NCI-H82 (cell line): ENCODE data around the gene CMBL.

Experiments used
- DNase-seq: peaks from one replicate; lab custom pipeline; 2025; lab: John Stamatoyannopoulos, UW

The CMBL gene

DNA sequence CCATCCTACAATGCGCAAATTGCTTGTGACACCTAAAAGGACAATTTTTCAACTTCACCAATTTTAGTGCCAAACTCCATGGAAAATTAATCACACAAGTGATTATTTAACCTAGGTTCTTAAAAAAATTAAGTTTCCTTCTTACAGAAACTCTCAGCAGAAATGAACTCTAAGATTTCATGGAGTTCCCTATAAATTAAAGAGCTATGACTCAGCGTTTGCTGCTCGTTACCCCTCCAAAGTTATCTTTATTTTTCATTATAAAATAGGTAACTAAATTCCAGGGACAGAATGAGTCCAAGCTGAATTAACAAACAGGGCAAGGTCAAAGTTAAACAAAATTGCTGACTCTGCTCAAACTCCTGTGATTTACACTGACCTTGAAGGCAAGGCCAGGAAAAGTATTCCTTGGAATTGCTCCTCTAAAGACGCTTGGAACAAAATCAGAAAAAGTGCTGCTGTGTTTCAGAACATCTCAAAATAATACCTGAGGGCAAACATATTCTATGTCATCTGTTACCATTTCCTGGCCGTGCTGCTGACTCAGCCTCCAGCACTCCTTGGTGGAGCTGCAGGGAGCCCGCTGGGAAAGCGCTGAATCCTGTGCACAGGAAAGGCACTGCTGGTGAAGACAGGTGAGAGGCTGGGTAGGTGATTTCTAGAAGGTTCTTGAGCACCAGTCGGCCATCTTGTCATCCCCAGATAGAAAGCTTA, 2.5 kb upstream of the CMBL start:
- no peak for DNase-seq

DNA sequence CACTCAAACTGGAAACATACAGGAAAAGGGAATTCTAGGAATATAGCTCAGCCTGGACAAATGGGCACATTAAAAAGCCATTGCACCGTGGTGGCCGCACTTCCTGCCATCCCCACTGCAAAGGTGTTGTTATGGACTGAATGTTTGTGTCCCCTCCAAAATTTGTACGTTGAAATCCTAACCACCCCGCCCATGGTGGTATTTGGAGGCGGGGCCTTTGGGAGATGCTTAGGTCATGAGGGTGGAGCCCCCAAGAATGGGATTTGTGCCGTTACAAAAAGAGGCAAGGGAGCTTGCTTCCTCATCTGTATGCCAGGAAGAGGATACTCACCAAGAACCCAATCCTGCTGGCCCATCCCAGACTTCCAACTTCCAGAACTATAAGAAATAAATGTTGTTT, 1.1 kb upstream of the CMBL start:
- DNase-seq = no peak

DNA sequence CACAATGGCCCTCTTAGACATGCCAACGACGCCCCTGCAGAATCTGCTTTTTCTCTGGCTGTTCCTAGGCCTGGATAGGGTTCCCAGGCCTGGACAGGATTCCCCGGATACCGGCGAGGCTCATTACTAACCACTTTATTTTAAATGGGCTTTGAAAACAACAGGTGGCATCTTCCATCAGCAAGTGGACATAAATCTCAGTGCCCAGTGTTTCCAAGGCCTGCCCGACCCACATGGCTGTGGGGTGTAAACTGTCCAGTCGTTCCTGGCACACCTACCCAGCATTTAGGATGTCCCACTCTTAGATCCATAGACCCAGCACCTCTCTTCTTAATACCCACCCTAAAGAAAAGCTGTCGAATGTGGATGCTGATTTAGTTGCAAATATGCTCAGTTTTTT, 896 bp downstream of the CMBL start:
- DNase-seq = no peak

DNA sequence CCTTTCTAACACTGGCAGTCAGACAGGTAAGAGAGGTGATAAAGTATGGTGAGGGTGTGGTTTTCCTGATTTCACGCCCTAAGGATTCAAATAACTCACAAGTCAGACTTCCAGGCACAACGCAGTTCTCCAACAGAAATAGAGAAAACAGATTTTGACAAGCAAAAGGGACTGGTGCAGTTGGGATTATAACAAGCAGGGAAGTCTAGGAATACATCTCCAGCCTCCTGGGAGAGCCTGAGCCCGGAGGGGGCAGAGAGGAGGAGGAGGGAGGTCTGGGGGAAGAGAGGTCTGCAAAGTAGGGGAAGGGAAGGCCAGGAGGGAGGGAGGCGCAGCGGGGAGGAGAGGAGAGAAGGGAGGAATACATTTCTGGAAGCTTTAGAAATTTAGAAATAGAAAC, 1.6 kb downstream of the CMBL start:
- peak; percentile 11 for DNase-seq

DNA sequence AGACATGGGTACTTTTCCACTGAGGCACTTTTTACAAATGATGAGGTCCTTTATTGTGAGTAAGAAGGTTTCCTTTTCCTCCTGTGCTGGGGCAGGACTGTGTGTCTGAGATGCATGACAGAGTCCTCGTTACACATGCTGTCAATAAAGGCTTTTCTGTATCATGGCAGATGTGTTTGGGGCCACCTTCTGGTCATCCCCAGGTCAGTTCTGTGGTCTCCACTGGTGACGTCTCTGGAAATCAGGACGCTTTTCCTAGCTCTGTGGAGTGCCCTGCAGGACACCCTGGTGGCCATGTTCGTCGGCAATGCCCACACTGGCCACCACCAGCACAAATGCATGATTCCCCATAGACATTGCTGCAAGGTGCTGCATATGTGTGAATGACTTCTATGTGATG, 2.8 kb downstream of the CMBL start:
- DNase-seq = no peak

DNA sequence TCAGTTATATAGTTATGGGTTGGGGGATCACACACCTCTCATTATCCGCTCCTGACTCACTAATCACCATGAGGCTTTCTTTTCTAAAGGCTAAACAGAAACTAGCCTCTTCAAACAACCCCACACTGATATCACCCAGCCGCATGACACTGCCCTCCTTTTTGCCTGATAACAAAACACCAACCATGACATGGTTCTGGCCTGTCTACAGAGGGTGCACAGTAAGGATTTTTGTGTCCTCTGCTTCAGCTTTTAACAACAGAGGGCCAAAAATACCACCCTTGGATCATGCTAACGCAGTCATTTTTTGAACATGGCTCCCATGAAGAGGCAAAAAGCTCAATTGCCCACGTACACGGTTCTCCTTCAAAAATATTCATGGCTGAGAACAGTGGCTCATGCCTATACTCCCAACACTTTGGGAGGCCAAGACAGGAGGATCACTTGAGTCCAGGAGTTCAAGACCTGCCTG, 4.0 kb downstream of the CMBL start:
- no peak for DNase-seq

DNA sequence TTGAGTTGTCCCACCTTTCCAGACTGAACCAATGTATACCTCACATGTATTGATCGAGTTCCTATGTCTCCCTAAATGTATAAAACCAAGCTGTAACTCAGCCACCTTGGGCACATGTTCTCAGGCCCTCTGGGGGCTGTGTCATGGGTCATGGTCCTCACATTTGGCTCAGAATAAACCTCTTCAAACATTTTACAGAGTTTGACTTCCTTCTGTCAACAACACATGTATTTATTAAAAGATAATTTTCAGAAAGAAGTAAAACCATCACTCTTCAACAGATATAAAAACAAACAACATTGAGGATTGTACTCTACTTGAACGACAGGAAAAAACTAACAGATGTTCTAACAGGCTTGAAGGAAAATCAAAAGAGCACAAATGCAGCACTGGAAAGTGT, 4.5 kb downstream of the CMBL start:
- DNase-seq = no peak

DNA sequence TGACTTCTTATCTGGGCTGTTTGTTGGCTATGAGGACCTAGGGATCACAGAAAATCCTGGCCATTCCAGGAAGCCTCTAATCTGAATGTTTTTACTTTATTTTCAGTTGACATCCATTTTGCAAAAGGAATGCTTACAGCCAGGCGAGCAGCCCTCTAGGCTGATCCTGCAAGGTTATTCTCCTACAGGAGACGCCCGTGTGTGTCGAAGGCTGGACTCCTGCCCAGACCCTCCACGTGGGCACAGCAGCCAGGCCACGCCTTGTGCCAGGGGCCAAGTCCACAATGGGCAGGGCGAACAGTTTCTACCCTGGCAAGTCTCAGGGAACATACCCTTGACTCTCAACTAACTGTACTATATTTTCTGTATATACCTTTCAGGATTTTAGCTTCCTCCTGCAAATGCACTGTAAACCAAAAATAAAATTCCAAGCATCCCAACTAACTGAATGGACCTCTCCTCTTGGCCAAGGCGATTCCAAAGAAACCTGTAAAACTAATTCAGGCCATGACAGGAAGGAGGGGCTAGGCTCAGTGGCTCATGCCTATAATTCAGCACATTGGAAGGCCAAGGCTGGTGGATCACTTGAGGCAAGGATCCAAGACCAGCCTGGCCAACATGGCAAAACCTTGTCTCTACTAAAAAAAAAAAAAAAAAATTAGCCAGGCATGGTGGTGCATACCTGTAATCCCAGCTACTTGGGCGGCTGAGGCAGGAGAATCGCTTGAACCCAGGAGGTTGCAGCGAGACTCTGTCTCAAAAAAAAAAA, 5.7 kb downstream of the CMBL start:
- DNase-seq = no peak

DNA sequence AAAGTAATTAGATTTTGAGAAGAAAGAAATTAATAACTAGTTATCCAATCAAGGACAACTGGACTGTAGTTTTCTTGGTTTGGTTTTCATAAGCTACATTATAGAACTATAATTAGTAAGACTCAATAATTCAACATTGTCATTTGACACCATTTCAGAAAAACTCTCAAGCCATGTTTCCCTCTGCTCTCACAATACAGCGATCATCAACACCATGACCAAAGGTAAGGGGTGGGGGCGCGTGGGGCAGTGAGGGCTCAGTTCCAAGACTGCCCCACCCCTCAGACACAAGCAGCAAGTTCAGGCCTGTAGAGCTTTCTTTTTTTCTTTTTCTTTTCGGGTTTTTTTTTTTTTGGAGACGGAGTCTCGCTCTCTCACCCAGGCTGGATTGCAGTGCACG, 6.4 kb downstream of the CMBL start:
- no peak for DNase-seq

DNA sequence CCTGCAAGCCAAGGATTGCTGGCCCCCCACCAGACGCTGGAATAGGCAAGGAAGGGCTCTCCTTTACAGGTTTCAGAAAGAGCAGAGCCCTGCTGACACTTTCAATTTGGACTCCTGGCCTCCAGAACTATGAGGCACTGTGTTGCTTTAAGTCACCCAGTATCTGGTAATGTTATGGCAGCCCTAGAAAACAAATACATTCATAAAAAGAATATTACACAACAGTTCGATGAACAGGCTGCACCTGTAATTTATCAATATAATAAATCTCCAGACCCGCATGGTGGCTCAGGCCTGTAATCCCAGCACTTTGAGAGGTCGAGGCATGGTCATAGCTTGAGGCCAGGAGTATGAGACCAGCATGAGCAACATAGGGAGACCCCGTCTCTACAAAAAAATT, 7.5 kb downstream of the CMBL start:
- DNase-seq = no peak

DNA sequence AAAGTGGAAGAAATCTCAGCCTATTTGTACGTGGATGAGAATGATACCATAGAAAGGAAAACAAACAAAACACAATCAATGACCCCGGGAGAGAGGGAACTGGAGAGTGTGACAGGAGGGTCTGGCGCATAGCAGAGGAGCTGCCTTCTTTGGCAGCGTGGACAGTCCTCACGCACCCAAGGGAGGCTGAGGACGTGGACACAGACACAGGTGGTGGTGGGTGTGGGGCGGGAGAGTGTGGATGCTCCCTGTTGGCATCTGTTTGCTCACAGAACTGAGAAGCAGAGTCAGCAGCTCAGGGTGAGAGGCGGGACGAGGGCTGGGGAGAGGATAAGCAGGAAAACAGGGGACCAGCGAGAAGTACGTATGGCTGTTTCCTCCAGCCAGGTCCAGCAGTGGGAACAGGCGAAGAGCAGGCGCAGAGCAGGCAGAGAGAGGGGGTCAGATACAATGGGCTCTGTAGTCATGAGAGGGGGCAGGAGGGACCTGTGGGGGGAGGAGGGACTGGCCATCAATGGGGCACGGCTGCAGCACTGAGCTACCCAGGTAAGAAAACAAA, 10.0 kb downstream of the CMBL start:
- no peak for DNase-seq

DNA sequence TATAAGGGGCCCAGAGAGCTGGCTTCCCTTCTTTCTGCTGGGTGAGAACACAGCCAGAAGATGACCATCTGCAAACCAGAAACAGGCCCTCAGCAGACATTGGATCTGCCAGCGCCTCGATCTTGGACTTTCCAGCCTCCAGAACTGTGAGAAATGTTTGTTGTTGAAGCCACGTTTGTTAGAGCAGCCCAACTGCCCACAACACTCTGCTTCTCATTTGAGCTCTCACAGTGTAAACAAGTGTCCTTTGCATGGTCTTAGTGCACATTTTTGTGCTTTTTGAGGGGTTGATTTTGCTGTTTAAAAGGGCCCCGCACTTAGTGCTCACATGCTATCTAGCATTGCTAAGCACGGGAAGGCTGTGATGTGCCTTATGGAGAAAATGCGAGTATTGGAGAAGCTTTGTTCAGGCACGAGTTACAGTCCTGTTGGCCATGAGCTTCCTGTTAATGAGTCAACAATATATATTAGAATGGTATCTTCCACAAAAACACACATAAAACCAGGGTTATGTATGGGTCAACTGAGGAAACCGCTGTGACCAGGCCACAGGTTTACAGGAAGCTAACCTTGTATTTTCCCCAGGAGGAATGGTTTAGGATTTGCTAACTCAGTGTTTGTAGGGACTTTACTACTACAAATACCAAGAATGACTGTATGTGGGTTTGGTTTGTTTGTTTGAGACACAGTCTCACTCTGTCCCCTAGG, 11.9 kb downstream of the CMBL start:
- no peak for DNase-seq

DNA sequence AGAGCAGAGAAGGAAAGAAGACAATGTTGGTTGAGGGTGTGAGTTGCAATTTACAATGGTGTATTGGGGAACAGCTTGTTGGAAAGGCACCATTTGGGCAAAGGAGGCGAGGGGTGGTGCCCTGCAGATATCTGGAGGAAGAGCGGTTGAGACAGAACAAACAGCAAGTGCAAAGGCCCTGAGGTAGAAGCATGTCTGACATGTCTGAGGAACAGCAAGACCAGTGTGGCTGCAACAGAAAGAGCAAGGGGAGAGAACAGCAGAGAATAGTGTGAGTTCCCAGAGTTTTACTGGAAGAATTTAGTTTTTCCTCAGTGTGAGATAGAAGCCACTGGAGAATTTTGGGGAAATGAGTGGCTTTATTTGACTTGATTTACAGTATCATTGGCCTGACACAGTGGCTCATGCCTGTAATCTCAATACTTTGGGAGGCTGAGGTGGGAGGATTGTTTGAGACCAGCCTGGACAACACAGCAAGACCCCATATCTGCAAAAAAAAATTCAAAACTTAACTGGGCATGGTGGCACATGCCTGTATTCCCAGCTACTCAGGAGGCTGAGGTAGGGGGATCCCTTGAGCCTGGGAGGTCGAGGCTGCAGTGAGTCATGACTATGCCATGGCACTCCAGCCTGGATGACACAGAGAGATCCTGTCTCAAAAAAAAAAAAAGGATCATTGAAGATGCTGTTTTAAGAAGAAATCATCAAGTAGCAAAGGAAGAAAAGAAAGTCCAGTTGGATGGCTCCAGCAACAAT, 13.6 kb downstream of the CMBL start:
- no peak for DNase-seq

DNA sequence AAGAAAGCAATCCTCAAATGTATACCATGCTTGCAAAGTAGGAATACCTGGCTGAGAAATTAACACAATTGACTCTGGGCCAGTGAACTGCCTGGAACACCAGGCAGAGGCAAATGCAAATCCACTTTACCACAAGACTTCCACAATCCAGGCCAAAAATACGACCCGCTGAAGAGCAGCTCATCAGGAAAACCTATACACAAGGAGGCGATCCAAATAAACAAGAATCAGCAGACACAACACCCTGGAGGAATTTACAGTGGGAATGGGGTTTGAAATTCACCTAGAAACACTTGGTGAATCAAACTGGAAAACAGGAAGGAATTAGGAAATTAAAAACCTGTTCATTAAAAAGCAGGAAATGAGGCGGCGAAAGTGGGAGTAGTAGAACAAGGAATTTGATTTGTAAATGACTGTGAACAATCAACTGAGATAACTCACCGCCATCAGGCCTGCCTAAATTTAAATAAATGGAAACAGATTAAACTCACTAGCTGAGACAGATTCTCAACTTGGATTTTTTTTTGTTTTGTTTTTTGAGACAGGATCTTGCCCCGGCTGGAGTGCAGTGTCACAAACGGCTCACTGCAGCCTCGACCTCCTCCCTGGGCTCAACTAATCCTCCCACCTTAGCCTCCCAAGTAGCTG, 15.9 kb downstream of the CMBL start:
- no peak for DNase-seq

DNA sequence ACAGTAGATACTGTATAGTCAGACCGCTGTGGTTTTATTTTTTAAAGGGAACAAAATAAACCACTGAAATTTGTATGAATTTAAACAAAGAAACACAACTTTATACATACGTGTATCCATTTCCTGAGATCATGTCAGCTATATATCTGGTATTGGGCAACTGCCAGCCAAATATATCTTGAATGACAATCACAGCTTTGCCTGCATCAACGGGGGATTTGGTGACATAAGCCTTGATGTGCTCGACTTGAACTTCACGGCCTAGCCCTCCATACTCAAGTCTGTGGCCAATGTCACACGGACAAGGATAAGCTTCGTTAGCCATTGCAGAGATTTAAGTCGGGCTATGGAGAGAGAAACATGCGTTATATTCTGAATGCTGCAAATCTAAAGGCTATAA, 17.3 kb downstream of the CMBL start:
- DNase-seq = no peak

DNA sequence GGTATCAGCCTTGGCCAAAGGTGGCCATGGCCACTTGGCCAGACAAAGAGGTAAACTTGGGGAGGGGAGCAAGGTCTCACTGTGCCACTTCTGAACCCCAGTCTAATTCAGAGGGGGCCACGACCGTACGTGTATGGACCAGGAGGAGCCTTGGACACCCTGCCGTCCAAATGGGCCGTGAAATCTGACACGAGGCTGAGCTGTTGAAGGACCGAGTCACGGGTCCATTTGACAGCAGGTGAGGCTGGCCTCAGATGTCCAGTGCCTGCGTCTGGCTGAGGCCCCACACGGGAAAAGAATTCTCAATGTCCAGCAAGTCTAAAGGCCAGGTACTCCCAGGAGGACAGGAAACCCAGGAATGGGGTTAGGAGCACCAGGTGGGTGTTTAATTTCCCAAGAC, 17.7 kb downstream of the CMBL start:
- no peak for DNase-seq

DNA sequence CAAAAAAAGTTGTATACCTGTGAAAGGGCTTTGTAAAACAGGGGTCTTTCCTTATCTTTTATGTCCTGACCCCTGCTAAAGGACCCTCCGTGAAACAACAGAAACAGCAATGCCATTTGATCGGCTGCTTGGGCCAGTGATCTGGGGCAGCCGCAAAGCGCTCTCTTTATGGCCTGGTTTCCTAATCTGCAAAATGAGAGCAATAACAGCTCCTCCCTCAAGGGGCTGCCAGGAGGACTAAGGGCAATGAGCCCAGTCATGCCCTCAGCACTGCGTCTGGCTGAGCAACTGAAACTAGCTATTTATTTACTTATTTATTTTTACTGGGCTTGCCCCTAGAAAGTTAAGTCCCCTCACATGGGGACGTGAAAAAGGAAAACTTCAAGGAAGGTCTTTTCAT, 18.3 kb downstream of the CMBL start:
- DNase-seq = no peak

DNA sequence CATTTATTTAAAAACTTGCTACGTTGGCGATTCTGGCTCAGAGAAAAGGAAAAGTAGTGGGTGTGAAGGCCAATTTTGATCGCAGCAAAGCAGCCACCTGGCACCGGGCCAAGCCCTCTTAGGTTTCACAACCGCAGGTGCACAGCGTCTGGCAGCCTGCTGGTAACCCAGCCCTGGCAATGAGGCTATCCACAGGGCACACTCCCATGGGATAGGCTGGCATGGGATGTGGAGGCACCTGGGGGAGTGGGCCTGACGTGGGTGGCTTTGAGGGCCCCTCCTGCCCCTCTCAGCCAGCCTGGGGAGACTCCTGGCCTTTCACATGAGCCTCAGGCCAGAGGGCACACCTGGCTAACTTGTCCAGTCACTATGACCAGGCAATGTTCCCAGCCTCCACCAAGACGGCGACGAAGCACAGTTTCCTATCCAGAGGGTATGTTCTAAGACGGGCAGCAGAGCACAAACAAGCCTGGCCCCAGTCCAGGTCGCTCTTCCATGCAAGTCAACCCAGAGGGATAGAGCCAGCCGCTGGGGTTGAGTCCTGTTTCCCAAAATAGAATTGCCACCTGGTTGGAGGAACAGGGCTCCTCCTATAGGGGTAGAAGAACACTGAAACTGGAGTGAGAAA, 19.0 kb downstream of the CMBL start:
- DNase-seq = peak; percentile 66

DNA sequence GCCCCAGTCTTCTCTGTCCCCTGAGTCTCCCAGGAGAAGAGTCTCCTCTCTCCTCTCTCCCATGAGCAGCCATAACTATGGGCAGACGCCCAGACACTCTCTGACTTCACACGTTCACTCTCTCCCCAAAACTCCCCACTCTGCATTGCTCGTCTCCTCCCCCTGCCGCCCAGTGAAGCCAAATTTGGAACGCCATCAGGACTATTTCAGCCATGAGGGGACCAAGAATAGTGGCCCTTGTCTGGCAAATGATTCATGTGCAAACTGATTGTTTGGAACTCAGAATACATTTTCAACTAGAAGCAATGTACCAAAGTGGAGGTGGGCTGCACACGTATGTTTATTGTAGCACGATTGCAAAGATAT, 20.9 kb downstream of the CMBL start:
- no peak for DNase-seq

DNA sequence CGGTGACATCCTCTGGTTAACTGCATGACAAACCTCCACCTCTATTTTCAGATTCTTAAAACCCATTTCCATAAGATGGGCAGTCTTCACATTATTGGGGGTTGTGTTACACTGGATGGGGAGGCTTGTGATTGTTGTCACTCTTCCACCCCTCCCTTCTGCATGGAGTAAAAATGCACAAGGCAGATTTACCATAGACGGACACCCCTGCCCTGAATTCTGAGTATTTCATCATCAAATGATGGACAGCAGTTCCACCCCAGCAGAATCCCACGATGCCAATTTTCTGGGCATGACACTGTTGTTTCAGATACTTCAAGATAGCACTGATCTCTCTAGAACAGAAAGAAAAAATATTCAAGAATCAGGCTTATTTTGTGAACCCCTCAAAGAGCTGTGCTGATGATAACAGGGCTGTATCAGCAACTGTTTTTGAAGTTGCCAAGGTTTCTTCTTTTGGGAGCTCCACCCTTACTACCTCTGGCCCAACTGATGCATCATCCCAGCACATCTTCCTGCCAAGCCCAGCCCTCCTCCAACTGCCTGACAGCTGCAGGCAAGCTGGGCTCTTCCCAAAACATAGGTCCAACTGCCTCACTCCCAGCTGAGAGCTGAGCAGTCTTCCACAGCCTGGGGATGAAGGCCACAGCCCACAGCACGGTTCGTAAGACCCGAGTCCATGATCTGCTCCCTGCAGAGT, 21.4 kb downstream of the CMBL start:
- DNase-seq = no peak
